HCT116 (cell line): ENCODE measurements around the gene GMDS. TPM values are rescaled to one million over a fixed set of nuclear protein-coding genes. Genes with fewer than 3 reads are reported as not detected.

Experiments used
- ATAC-seq: fragments of 200-7000 bp; cut with Tn5 transposase; 2 replicates; pipeline ENCODE4 v1.9.1; 2020; ENCODE audit warnings: mild to moderate bottlenecking, moderate library complexity
- BruUV-seq: library from RNA; stranded (reverse); fragments of 400-500 nt; replicated peaks from 2 replicates; lab custom pipeline; 2021; lab: Mats Ljungman, UMichigan
- CTCF ChIA-PET: fragments of 300-600 bp; sonication (Branson Sonifier 250); formaldehyde crosslinking; loops from one replicate; lab custom pipeline; 2021; ENCODE audit warnings: antibody characterized with exemption; lab: Charles Lee
- POLR2A ChIA-PET: fragments of 300-600, 350-600 bp; sonication (Branson Sonifier 250); formaldehyde crosslinking; loops from one replicate; lab custom pipeline; 2021; ENCODE audit warnings: antibody characterized with exemption; lab: Charles Lee
- RAD21 ChIA-PET, 2 experiments: fragments of 300-600 bp; sonication (Branson Sonifier 250); formaldehyde crosslinking; loops; one replicate each; lab custom pipeline; 2023; ENCODE audit warnings: low total read pairs in 2 of 2; ENCODE audit not compliant: uncharacterized antibody in 2 of 2, unreplicated experiment in 2 of 2, low non-redundant PET in 1 of 2; lab: Charles Lee
- DNase-seq: peaks from one replicate; pipeline ENCODE4 v3.0.0-alpha.2; 2010; ENCODE audit warnings: low read depth, low spot score
- H2AFZ ChIP-seq: fragments of 200-600 bp; shearing (Covaris generic), sonication (generic); 2 replicates; pipeline ENCODE4 v1.6.1; 2017; ENCODE audit warnings: low read depth, mixed run types, mixed read lengths, antibody characterized with exemption, low read length; ENCODE audit not compliant: poor library complexity, severe bottlenecking
- H3K27ac ChIP-seq: 2 replicates; pipeline ENCODE4 v1.5.1; 2012; ENCODE audit warnings: low read depth, low read length
- H3K27me3 ChIP-seq: fragments of 200-600 bp; sonication (generic); 2 replicates; pipeline ENCODE4 v1.6.1; 2016; ENCODE audit warnings: mixed run types, low read length, mixed read lengths; ENCODE audit not compliant: insufficient read depth
- H3K36me3 ChIP-seq, 2 experiments: fragments of 200-500 bp in 1 of 2; fragments of 200-600 bp in 1 of 2; sonication (Bioruptor generic) in 1 of 2; sonication (generic) in 1 of 2; 2 replicates each; pipeline versions ENCODE4 v1.5.1 to v1.6.1; 2014 to 2016; ENCODE audit warnings: low read length in 2 of 2, inconsistent platforms in 1 of 2, mixed read lengths in 1 of 2, mixed run types in 1 of 2; ENCODE audit not compliant: insufficient read depth in 2 of 2, control insufficient read depth in 1 of 2
- H3K4me1 ChIP-seq, 2 experiments: fragments of 200-600 bp in 1 of 2; sonication (generic) in 1 of 2; 2 replicates each; pipeline versions ENCODE4 v1.5.1 to v1.6.1; 2012 to 2017; ENCODE audit warnings: low read length in 2 of 2, inconsistent platforms in 1 of 2, mild to moderate bottlenecking in 1 of 2, mixed read lengths in 1 of 2, mixed run types in 1 of 2, moderate library complexity in 1 of 2; ENCODE audit not compliant: insufficient read depth in 2 of 2, control insufficient read depth in 1 of 2
- H3K4me2 ChIP-seq: fragments of 200-600 bp; sonication (generic); 2 replicates; pipeline ENCODE4 v1.6.1; 2017; ENCODE audit warnings: mixed run types, low read length, mixed read lengths
- H3K4me3 ChIP-seq, 2 experiments: fragments of 200-600 bp in 1 of 2; sonication (generic) in 1 of 2; replicated peaks in 1 of 2; 2 replicates each; pipeline ENCODE4 v1.5.1; 2011 to 2016; ENCODE audit warnings: low read length in 2 of 2, control low read depth in 1 of 2, low read depth in 1 of 2, mild to moderate bottlenecking in 1 of 2, mixed read lengths in 1 of 2, mixed run types in 1 of 2
- H3K79me2 ChIP-seq: fragments of 200-600 bp; sonication (generic); 2 replicates; pipeline ENCODE4 v1.6.1; 2017; ENCODE audit warnings: mild to moderate bottlenecking, mixed run types, low read length, moderate library complexity, mixed read lengths; ENCODE audit not compliant: insufficient read depth
- H3K9ac ChIP-seq: fragments of 200-600 bp; sonication (generic); 2 replicates; pipeline ENCODE4 v1.6.1; 2016; ENCODE audit warnings: low read length, mixed read lengths
- H3K9me2 ChIP-seq: fragments of 200-600 bp; sonication (generic), shearing (Covaris generic); 2 replicates; pipeline ENCODE4 v1.6.1; 2017; ENCODE audit warnings: mixed run types, mild to moderate bottlenecking, moderate library complexity; ENCODE audit not compliant: insufficient read depth
- H3K9me3 ChIP-seq, 2 experiments: fragments of 200-500 bp in 1 of 2; fragments of 200-600 bp in 1 of 2; sonication (Bioruptor generic) in 1 of 2; sonication (generic) in 1 of 2; 2 replicates each; pipeline ENCODE4 v1.6.1; 2014 to 2017; ENCODE audit warnings: low read length in 2 of 2, mixed read lengths in 2 of 2, inconsistent platforms in 1 of 2, low read depth in 1 of 2, mild to moderate bottlenecking in 1 of 2, mixed run types in 1 of 2, moderate library complexity in 1 of 2; ENCODE audit not compliant: control insufficient read depth in 1 of 2, insufficient read depth in 1 of 2
- H4K20me1 ChIP-seq: fragments of 200-600 bp; sonication (generic), shearing (Covaris generic); 2 replicates; pipeline ENCODE4 v1.6.1; 2017; ENCODE audit warnings: mixed run types, mild to moderate bottlenecking, moderate library complexity; ENCODE audit not compliant: insufficient read depth
- CEBPB ChIP-seq: IDR thresholded peaks from 2 replicates; pipeline ENCODE4 v1.6.1; 2012; ENCODE audit warnings: low read depth
- RAD21 ChIP-seq: IDR thresholded peaks from 2 replicates; pipeline ENCODE4 v1.6.1; 2012; ENCODE audit warnings: low read depth, mild to moderate bottlenecking
- SIN3A ChIP-seq: IDR thresholded peaks from 2 replicates; pipeline ENCODE4 v1.6.1; 2012; ENCODE audit warnings: low read depth
- SP1 ChIP-seq: IDR thresholded peaks from 2 replicates; pipeline ENCODE4 v1.6.1; 2012; ENCODE audit warnings: low read depth
- TCF7L2 ChIP-seq: IDR thresholded peaks from 2 replicates; pipeline ENCODE4 v1.7.0; 2011; ENCODE audit warnings: borderline replicate concordance, inconsistent platforms; ENCODE audit not compliant: insufficient read depth, insufficient read length; ENCODE audit errors: extremely low read depth
- YY1 ChIP-seq: IDR thresholded peaks from 2 replicates; pipeline ENCODE4 v1.6.1; 2011; ENCODE audit warnings: low read length, low read depth, moderate library complexity, mild to moderate bottlenecking; ENCODE audit not compliant: insufficient replicate concordance; ENCODE audit errors: extremely low read depth
- ZNF274 ChIP-seq: fragments of 200-500 bp; sonication (Bioruptor generic); IDR thresholded peaks from 2 replicates; pipeline ENCODE4 v1.6.1; 2014; ENCODE audit warnings: mild to moderate bottlenecking, low read depth, low read length, inconsistent platforms
- intact Hi-C: fragments of 100-400 bp; cut with micrococcal nuclease; formaldehyde crosslinking; loops from 2 replicates; pipeline ENCODE4 v1.10.0; 2022
- total RNA-seq: library from RNA; stranded (reverse); gene quantifications from one replicate; pipeline ENCODE4 v1.2.1, GENCODE V29; 2021; ENCODE audit not compliant: unreplicated experiment
- TF ChIP-seq, protein P1 (sequence below), 3 experiments: fragments of 200-600 bp in 1 of 3; sonication (generic) in 1 of 3; IDR thresholded peaks in 2 of 3; conservative IDR thresholded peaks in 1 of 3; 2 replicates each; pipeline ENCODE4 v1.5.1; 2012 to 2017; ENCODE audit warnings: low read depth in 2 of 3, low read length in 2 of 3, antibody characterized with exemption in 1 of 3, borderline replicate concordance in 1 of 3, control low read depth in 1 of 3, mild to moderate bottlenecking in 1 of 3, mixed read lengths in 1 of 3, mixed run types in 1 of 3, moderate library complexity in 1 of 3; ENCODE audit not compliant: insufficient read depth in 1 of 3

GMDS gene
- total RNA-seq, 1 experiment from 2014 or later = 34.4 TPM

DNA sequence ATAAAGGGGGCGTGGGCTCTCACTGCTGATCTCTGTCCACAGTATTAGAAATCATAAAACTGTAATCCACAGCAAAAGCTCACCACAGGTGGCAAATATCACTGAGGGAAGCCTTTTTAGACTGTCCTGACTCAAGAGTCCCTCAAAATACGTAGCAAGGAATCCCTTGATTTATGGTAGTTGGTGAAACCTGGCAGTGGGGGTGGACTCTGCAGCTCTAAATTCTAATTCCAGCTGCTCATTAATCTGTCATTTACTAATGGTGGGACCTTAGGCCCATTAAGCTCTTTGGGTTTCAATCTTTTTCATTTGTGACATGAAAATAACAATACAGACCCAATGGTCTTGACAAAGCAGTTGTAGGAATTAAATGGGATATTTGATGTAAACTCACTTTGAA, 32.3 kb downstream of the GMDS start:
- Histone ChIP-seq H2AFZ (no peak overlapping the region), H3K9ac (no peak overlapping the region), H3K9me2 (no peaks in the 10 kb centered on the region), H4K20me1 (no peaks in the 10 kb centered on the region), H3K4me2 (no peak overlapping the region), H3K79me2 (0 out of 2 replicates have a peak, but pooled peaks cover 8% of the 10 kb centered on the region), H3K27ac (no peak overlapping the region), H3K27me3 (no peaks in the 10 kb centered on the region), H3K4me3 (no peak overlapping the region), H3K4me1 (no peaks in the 10 kb centered on the region), H3K36me3 (no peaks in the 10 kb centered on the region), H3K9me3 (no peaks in the 10 kb centered on the region)
- intact Hi-C loops = no loop called here
- RAD21 ChIA-PET = no interaction called here
- CTCF ChIA-PET = no interaction called here
- TF ChIP-seq YY1 = no peak
- TF ChIP-seq RAD21 = no peak
- TF ChIP-seq, protein P1, sequence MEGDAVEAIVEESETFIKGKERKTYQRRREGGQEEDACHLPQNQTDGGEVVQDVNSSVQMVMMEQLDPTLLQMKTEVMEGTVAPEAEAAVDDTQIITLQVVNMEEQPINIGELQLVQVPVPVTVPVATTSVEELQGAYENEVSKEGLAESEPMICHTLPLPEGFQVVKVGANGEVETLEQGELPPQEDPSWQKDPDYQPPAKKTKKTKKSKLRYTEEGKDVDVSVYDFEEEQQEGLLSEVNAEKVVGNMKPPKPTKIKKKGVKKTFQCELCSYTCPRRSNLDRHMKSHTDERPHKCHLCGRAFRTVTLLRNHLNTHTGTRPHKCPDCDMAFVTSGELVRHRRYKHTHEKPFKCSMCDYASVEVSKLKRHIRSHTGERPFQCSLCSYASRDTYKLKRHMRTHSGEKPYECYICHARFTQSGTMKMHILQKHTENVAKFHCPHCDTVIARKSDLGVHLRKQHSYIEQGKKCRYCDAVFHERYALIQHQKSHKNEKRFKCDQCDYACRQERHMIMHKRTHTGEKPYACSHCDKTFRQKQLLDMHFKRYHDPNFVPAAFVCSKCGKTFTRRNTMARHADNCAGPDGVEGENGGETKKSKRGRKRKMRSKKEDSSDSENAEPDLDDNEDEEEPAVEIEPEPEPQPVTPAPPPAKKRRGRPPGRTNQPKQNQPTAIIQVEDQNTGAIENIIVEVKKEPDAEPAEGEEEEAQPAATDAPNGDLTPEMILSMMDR (IDR thresholded peaks at IDR 0.05 in 2 of 3, conservative IDR thresholded peaks at IDR 0.05 in 1 of 3; ENCODE audit: borderline replicate concordance in 1 of 3, insufficient read depth in 1 of 3, low read depth in 2 of 3, low read length in 2 of 3) = no peak
- TF ChIP-seq TCF7L2 = no peak
- no peak for TF ChIP-seq ZNF274
- TF ChIP-seq SP1 = no peak
- no peak for TF ChIP-seq CEBPB
- no peak for TF ChIP-seq SIN3A
- DNase-seq (no peak), ATAC-seq (no peak)
- BruUV-seq = no TSS peak
- POLR2A ChIA-PET = no interaction called here
